Osteoblast (primary cell): ENCODE data around the gene GBP4. TPM values are rescaled to one million over a fixed set of nuclear protein-coding genes. Genes with fewer than 3 reads are reported as not detected.

Experiments
- DNase-seq: peaks from one replicate; pipeline ENCODE4 v3.0.0; 2011; ENCODE audit warnings: low spot score, mixed read lengths; ENCODE audit not compliant: insufficient read length; ENCODE audit errors: missing footprints
- H2AFZ ChIP-seq: 2 replicates; pipeline ENCODE4 v1.6.0; 2011; ENCODE audit warnings: mild to moderate bottlenecking, low read length
- H3K27ac ChIP-seq: 2 replicates; pipeline ENCODE4 v1.5.1; 2011; ENCODE audit warnings: mild to moderate bottlenecking, low read depth, low read length, moderate library complexity
- H3K27me3 ChIP-seq: 2 replicates; pipeline ENCODE4 v1.6.0; 2012; ENCODE audit warnings: mild to moderate bottlenecking, control low read depth, inconsistent platforms, low read length, moderate library complexity; ENCODE audit not compliant: insufficient read depth
- H3K36me3 ChIP-seq: 2 replicates; pipeline ENCODE4 v1.5.1; 2011; ENCODE audit warnings: mild to moderate bottlenecking, low read length, control low read depth, moderate library complexity; ENCODE audit not compliant: insufficient read depth
- H3K4me1 ChIP-seq: 2 replicates; pipeline ENCODE4 v1.5.1; 2011; ENCODE audit warnings: mild to moderate bottlenecking, low read length, control low read depth, moderate library complexity; ENCODE audit not compliant: insufficient read depth
- H3K4me2 ChIP-seq: 2 replicates; pipeline ENCODE4 v1.6.0; 2011; ENCODE audit warnings: mild to moderate bottlenecking, low read length; ENCODE audit not compliant: insufficient read depth
- H3K4me3 ChIP-seq: fragments of 200-600 bp; sonication (generic); 3 replicates; pipeline ENCODE4 v1.5.1; 2012; ENCODE audit warnings: mild to moderate bottlenecking, low read length, inconsistent platforms; ENCODE audit not compliant: insufficient read depth
- H3K79me2 ChIP-seq: 2 replicates; pipeline ENCODE4 v1.6.0; 2012; ENCODE audit warnings: mild to moderate bottlenecking, low read length, control low read depth, inconsistent platforms; ENCODE audit not compliant: insufficient read depth
- H3K9me3 ChIP-seq: 2 replicates; pipeline ENCODE4 v1.5.1; 2011; ENCODE audit warnings: low read depth, low read length, control low read depth
- H4K20me1 ChIP-seq: 2 replicates; pipeline ENCODE4 v1.6.0; 2012; ENCODE audit warnings: mild to moderate bottlenecking, low read length, control low read depth; ENCODE audit not compliant: insufficient read depth
- CTCF ChIP-seq: IDR thresholded peaks from 2 replicates; pipeline ENCODE4 v1.5.1; 2011; ENCODE audit warnings: mild to moderate bottlenecking, low read depth, low read length, moderate library complexity; ENCODE audit errors: extremely low read depth
- total RNA-seq: library from RNA; depleted of rRNA; stranded (reverse); fragments of >200 nt; gene quantifications from 2 replicates; pipeline ENCODE4 v1.2.3, GENCODE V29; 2012

The GBP4 gene
- total RNA-seq, 1 donor: 0.36 TPM

- Histone ChIP-seq H3K79me2 (no peaks in the 10 kb centered on the region), H3K36me3 (no peaks in the 10 kb centered on the region), H2AFZ (no peak overlapping the region), H3K9me3 (no peaks in the 10 kb centered on the region), H4K20me1 (no peaks in the 10 kb centered on the region), H3K27ac (no peak overlapping the region), H3K4me1 (no peaks in the 10 kb centered on the region), H3K27me3 (no peaks in the 10 kb centered on the region), H3K4me3 (no peak overlapping the region), H3K4me2 (no peak overlapping the region)
- DNase-seq: no peak
- no peak for TF ChIP-seq CTCF
Measured at GRCh38 chr1:89171067-89171438, 27.7 kb downstream of the GBP4 start.

DNA sequence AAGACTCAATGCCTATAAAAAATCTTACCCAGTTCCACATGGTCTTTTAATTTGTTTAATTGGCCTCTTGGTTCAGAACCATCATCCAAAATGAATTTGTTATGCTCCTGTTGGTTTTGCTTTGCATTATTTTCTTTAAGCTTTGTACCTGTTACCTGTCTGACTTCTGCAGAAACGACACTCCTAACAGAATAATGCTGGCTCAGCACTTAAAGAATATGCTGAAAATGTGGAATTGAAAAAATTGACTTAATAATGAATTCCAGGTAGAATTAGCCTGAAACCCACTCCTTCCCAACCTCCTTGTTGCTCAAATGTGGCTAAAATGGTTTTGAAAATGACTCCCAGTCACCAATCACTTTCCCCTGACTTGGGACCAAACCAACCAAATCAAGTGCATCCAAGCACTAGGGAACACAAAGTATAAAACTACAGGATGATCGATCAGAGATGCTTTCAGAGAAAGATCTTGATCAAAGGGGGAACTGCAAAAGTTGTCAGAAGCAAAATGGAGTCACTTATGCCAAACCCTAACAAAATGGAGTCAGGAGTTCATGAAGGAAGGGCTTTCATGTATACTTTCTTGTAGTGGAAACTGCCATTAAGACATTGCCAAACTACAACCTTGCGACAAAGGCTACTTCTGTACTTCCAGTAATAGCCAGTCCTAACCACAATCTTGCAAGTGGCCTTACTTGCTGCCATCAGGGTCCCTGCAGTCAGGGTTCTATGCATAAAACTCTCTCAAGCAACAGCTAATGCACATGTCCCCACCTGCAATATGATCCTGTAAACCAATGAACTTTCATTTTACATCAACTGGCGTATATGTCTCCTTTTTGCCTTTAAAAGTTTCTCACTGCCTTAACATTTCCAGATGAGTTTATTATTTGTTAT is 28.3 kb downstream of the GBP4 start:
- Histone ChIP-seq H3K4me1 (no peaks in the 10 kb centered on the region), H3K27ac (no peak overlapping the region)

GRCh38 chr1:89169166-89169565 is 29.6 kb downstream of the GBP4 start:
- Histone ChIP-seq H3K4me3 (no peak overlapping the region), H3K27me3 (no peaks in the 10 kb centered on the region), H3K4me1 (no peaks in the 10 kb centered on the region), H3K79me2 (no peaks in the 10 kb centered on the region), H3K36me3 (no peaks in the 10 kb centered on the region), H4K20me1 (no peaks in the 10 kb centered on the region), H3K9me3 (no peaks in the 10 kb centered on the region), H2AFZ (no peak overlapping the region), H3K4me2 (no peak overlapping the region), H3K27ac (no peak overlapping the region)
- no peak for TF ChIP-seq CTCF
- DNase-seq: no peak

More for the DNA sequence above, 28.3 kb downstream of the GBP4 start:
- H3K9me3 ChIP-seq: no peaks in the 10 kb centered on the region
- no peaks in the 10 kb centered on the region for H4K20me1 ChIP-seq
- H3K4me3 ChIP-seq: no peak overlapping the region
- no peak for DNase-seq
- H2AFZ ChIP-seq: no peak overlapping the region
- no peaks in the 10 kb centered on the region for H3K79me2 ChIP-seq
- TF ChIP-seq CTCF: no peak
- H3K27me3 ChIP-seq: no peaks in the 10 kb centered on the region
- no peaks in the 10 kb centered on the region for H3K36me3 ChIP-seq
- H3K4me2 ChIP-seq: no peak overlapping the region

GRCh38 chr1:89167590-89168230 is 31.0 kb downstream of the GBP4 start:
- no peak overlapping the region for H3K4me3 ChIP-seq
- H3K36me3 ChIP-seq: no peaks in the 10 kb centered on the region
- no peak overlapping the region for H3K27ac ChIP-seq
- H3K79me2 ChIP-seq: no peaks in the 10 kb centered on the region
- H3K9me3 ChIP-seq: no peaks in the 10 kb centered on the region
- no peaks in the 10 kb centered on the region for H3K4me1 ChIP-seq
- DNase-seq: no peak
- H3K4me2 ChIP-seq: no peak overlapping the region
- no peak overlapping the region for H2AFZ ChIP-seq
- no peaks in the 10 kb centered on the region for H3K27me3 ChIP-seq
- TF ChIP-seq CTCF: no peak
- no peaks in the 10 kb centered on the region for H4K20me1 ChIP-seq
